GM23338 (cell line): ENCODE results near the gene MRGPRG. TPM values are rescaled to one million over a fixed set of nuclear protein-coding genes. Genes with fewer than 3 reads are reported as not detected.

Source experiments
- ATAC-seq: fragments of 200-7000 bp; cut with Tn5 transposase; 3 replicates; pipeline ENCODE4 v1.9.1; 2020
- DNase-seq: peaks from one replicate; pipeline ENCODE4 v3.0.0-alpha.2; 2015; ENCODE audit warnings: low spot score
- H2AFZ ChIP-seq: fragments of 200-600 bp; sonication (generic); 2 replicates; pipeline ENCODE4 v1.8.0; 2016; ENCODE audit warnings: antibody characterized with exemption, mild to moderate bottlenecking, moderate library complexity
- H3F3A ChIP-seq: fragments of 200-600 bp; sonication (generic); replicated peaks from 2 replicates; pipeline ENCODE4 v1.8.0; 2017; ENCODE audit warnings: antibody characterized with exemption, mixed run types, low read depth
- H3K27ac ChIP-seq: fragments of 200-600 bp; sonication (generic); 2 replicates; pipeline ENCODE4 v1.6.1; 2016; ENCODE audit warnings: low read depth
- H3K27me3 ChIP-seq: fragments of 200-600 bp; sonication (generic); 2 replicates; pipeline ENCODE4 v1.8.0; 2016; ENCODE audit warnings: mild to moderate bottlenecking, mixed run types, moderate library complexity; ENCODE audit not compliant: insufficient read depth
- H3K36me3 ChIP-seq: fragments of 200-600 bp; sonication (generic); 2 replicates; pipeline ENCODE4 v1.8.0; 2016; ENCODE audit warnings: mild to moderate bottlenecking; ENCODE audit not compliant: insufficient read depth
- H3K4me1 ChIP-seq: fragments of 200-600 bp; sonication (generic); 2 replicates; pipeline ENCODE4 v1.8.0; 2016; ENCODE audit warnings: mild to moderate bottlenecking, moderate library complexity; ENCODE audit not compliant: insufficient read depth
- H3K4me2 ChIP-seq: fragments of 200-600 bp; sonication (generic); 2 replicates; pipeline ENCODE4 v1.7.1; 2017; ENCODE audit warnings: mixed run types
- H3K4me3 ChIP-seq: fragments of 200-600 bp; sonication (generic); 2 replicates; pipeline ENCODE4 v1.6.1; 2016; ENCODE audit warnings: mixed run types
- H3K79me2 ChIP-seq: fragments of 200-600 bp; sonication (generic); replicated peaks from 2 replicates; pipeline ENCODE4 v1.8.0; 2017; ENCODE audit warnings: mild to moderate bottlenecking; ENCODE audit not compliant: insufficient read depth
- H3K9me2 ChIP-seq: fragments of 200-600 bp; sonication (generic); 2 replicates; pipeline ENCODE4 v1.8.0; 2017; ENCODE audit not compliant: insufficient read depth
- H4K20me1 ChIP-seq: fragments of 200-600 bp; sonication (generic); replicated peaks from 2 replicates; pipeline ENCODE4 v1.8.0; 2017; ENCODE audit warnings: mild to moderate bottlenecking; ENCODE audit not compliant: insufficient read depth
- H3K27ac Mint-ChIP-seq: 2 replicates; pipeline ENCODE4 v1.8.0; 2020; ENCODE audit warnings: inconsistent platforms, mild to moderate bottlenecking, moderate library complexity, mixed read lengths
- H3K27me3 Mint-ChIP-seq: 3 replicates; pipeline ENCODE4 v1.8.0; 2022; ENCODE audit warnings: low read depth, mild to moderate bottlenecking, moderate library complexity, mixed read lengths, inconsistent platforms; ENCODE audit not compliant: insufficient read depth, poor library complexity
- H3K36me3 Mint-ChIP-seq: 3 replicates; pipeline ENCODE4 v1.8.0; 2021; ENCODE audit warnings: low read depth, mild to moderate bottlenecking, inconsistent platforms, moderate library complexity, mixed read lengths
- H3K4me1 Mint-ChIP-seq: 3 replicates; pipeline ENCODE4 v1.8.0; 2020; ENCODE audit warnings: mild to moderate bottlenecking, inconsistent platforms, mixed read lengths
- H3K4me3 Mint-ChIP-seq: 3 replicates; pipeline ENCODE4 v1.8.0; 2021; ENCODE audit warnings: moderate library complexity, mild to moderate bottlenecking, inconsistent platforms, mixed read lengths
- H3K9me3 Mint-ChIP-seq: 3 replicates; pipeline ENCODE4 v1.8.0; 2020; ENCODE audit warnings: moderate library complexity, mild to moderate bottlenecking, inconsistent platforms, mixed read lengths
- NANOG ChIP-seq: IDR thresholded peaks from 2 replicates; pipeline ENCODE4 v1.6.1; 2016; ENCODE audit warnings: antibody characterized with exemption, borderline replicate concordance
- POLR2AphosphoS5 ChIP-seq: IDR thresholded peaks from 2 replicates; pipeline ENCODE4 v1.6.1; 2016; ENCODE audit warnings: antibody characterized with exemption, low read depth
- REST ChIP-seq: IDR thresholded peaks from one replicate; pipeline ENCODE4 v1.6.1; 2018; ENCODE audit warnings: antibody characterized with exemption; ENCODE audit not compliant: unreplicated experiment
- ZNF331 ChIP-seq: fragments of 250-450 bp; sonication (Bioruptor Pico); IDR thresholded peaks from 2 replicates; pipeline ENCODE4 v1.5.0; 2020; ENCODE audit warnings: low read depth, mild to moderate bottlenecking, moderate library complexity
- ZNF462 ChIP-seq: fragments of 250-450 bp; sonication (Bioruptor Pico); IDR thresholded peaks from 2 replicates; pipeline ENCODE4 v1.5.0; 2020; ENCODE audit warnings: mild to moderate bottlenecking, moderate library complexity
- polyA plus RNA-seq: library from polyadenylated mRNA; unstranded; fragments of >200 nt; fragmentation: Nextera tagmentation; extraction: Ambion mirVana; gene quantifications from 2 replicates; pipeline ENCODE4 v1.2.1, GENCODE V29; 2016
- total RNA-seq: library from RNA; depleted of rRNA; stranded (reverse); fragments of >200 nt; shearing (Covaris generic); gene quantifications from 2 replicates; pipeline ENCODE4 v1.2.3, GENCODE V29; 2014

Gene MRGPRG
- total and polyA plus RNA-seq, 2 experiments from 2014 or later: not detected

- no peak for TF ChIP-seq ZNF462 (CRISPR knock-in tag)
- TF ChIP-seq ZNF331: no peak
Observed at GRCh38 chr11:3213659-3214419, 4.8 kb downstream of the MRGPRG start (continued).

GRCh38 chr11:3208272-3208671 lies 10.3 kb downstream of the MRGPRG start:
- ATAC-seq (no peak), DNase-seq (no peak)
- no peak for TF ChIP-seq POLR2AphosphoS5
- no peak for TF ChIP-seq NANOG
- no peak for TF ChIP-seq REST
- H3K27ac Mint-ChIP-seq: no peak overlapping the region
- no peak overlapping the region for H3K27ac ChIP-seq
- H3K27me3 Mint-ChIP-seq: peaks cover 16% of the 10 kb centered on the region
- H4K20me1 ChIP-seq: no peaks in the 10 kb centered on the region
- peaks cover 17% of the 10 kb centered on the region for H3K27me3 ChIP-seq
- H3K36me3 ChIP-seq: 0 out of 2 replicates have a peak, but pooled peaks cover 4% of the 10 kb centered on the region
- no peaks in the 10 kb centered on the region; the same call in 2 of the 3 replicates for H3K4me1 Mint-ChIP-seq
- peaks cover 2% of the 10 kb centered on the region; the same call in 1 of the 2 replicates for H3K9me2 ChIP-seq
- no peaks in the 10 kb centered on the region for H3K4me1 ChIP-seq
- H3F3A ChIP-seq: no peaks in the 10 kb centered on the region
- H3K36me3 Mint-ChIP-seq: no peaks in the 10 kb centered on the region
- no peak overlapping the region for H3K4me2 ChIP-seq
- no peak overlapping the region for H2AFZ ChIP-seq
- H3K79me2 ChIP-seq: no peaks in the 10 kb centered on the region
- H3K9me3 Mint-ChIP-seq: no peaks in the 10 kb centered on the region
- H3K4me3 ChIP-seq: no peak overlapping the region
- H3K4me3 Mint-ChIP-seq: no peak overlapping the region
